SKM-1 treated with dmso at 0.1 percent for 144 hours (cell line): ENCODE data around the gene KAZN.

ENCODE experiments used
- DNase-seq: peaks from one replicate; lab custom pipeline; 2025; ENCODE audit not compliant: unreplicated experiment; lab: John Stamatoyannopoulos, UW

KAZN gene

GRCh38 chr1:15096293-15096692, 497.8 kb downstream of the KAZN start:
- no peak for DNase-seq

GRCh38 chr1:15098176-15099125, 500.0 kb downstream of the KAZN start:
- DNase-seq, result no peak

GRCh38 chr1:15099441-15100120, 501.1 kb downstream of the KAZN start:
- DNase-seq, result no peak

- DNase-seq, result peak; percentile 13
Measured at GRCh38 chr1:15100121-15100879, 501.8 kb downstream of the KAZN start.

GRCh38 chr1:15100880-15101760, 502.6 kb downstream of the KAZN start:
- DNase-seq, result no peak

GRCh38 chr1:15101801-15102200, 503.3 kb downstream of the KAZN start:
- no peak for DNase-seq

- no peak for DNase-seq
Measured at GRCh38 chr1:15102646-15103045, 504.2 kb downstream of the KAZN start.

GRCh38 chr1:15103211-15103610, 504.7 kb downstream of the KAZN start:
- DNase-seq, result no peak

GRCh38 chr1:15103906-15104305, 505.4 kb downstream of the KAZN start:
- no peak for DNase-seq

- DNase-seq, result no peak
Measured at GRCh38 chr1:15104768-15105167, 506.3 kb downstream of the KAZN start.

- no peak for DNase-seq
Measured at GRCh38 chr1:15106608-15107007, 508.1 kb downstream of the KAZN start.

GRCh38 chr1:15107058-15107687, 508.7 kb downstream of the KAZN start:
- no peak for DNase-seq

GRCh38 chr1:15107911-15108310, 509.4 kb downstream of the KAZN start:
- DNase-seq, result no peak

GRCh38 chr1:15110128-15110866, 511.8 kb downstream of the KAZN start:
- DNase-seq, result no peak

GRCh38 chr1:15110867-15111230, 512.4 kb downstream of the KAZN start:
- DNase-seq, result no peak

GRCh38 chr1:15113146-15113545, 514.7 kb downstream of the KAZN start:
- no peak for DNase-seq

GRCh38 chr1:15114884-15115283, 516.4 kb downstream of the KAZN start:
- DNase-seq, result no peak

- DNase-seq, result no peak
Measured at GRCh38 chr1:15115542-15116330, 517.3 kb downstream of the KAZN start.

- DNase-seq, result no peak
Measured at GRCh38 chr1:15116966-15117365, 518.5 kb downstream of the KAZN start.
